NCI-H1105 (cell line): ENCODE measurements around the gene AUTS2.

Experiments used
- DNase-seq: peaks from one replicate; lab custom pipeline; 2025; lab: John Stamatoyannopoulos, UW

Gene AUTS2

GRCh38 chr7:70383066-70383782 lies 784.9 kb downstream of the AUTS2 start:
- DNase-seq: no peak

GRCh38 chr7:70384024-70384423 lies 785.7 kb downstream of the AUTS2 start:
- DNase-seq: no peak

GRCh38 chr7:70384891-70385290 lies 786.6 kb downstream of the AUTS2 start:
- DNase-seq: no peak

DNA sequence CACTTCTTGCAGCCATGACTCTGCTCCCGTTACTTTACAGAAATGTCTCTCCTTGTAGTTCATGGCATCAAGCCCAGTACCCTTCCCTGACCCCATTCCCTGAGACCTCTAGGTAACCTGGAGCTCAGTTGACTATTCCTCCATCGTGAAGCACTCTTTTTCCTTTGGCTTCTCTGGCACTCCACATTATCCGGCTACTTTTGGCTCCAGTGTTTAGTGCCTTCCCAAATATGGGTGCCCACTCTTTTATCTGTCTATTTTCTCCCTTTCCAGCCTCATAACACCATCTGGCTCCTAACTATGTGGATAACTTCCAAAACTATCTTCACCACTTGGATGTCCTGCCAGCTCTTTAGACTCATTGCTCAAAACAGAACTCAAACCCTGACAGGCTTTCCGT lies 788.9 kb downstream of the AUTS2 start:
- no peak for DNase-seq

GRCh38 chr7:70389531-70390151 lies 791.4 kb downstream of the AUTS2 start:
- DNase-seq: no peak

GRCh38 chr7:70390251-70390650 lies 792.0 kb downstream of the AUTS2 start:
- DNase-seq: no peak

- DNase-seq: no peak
Observed at GRCh38 chr7:70392256-70392876, 794.1 kb downstream of the AUTS2 start.

GRCh38 chr7:70392877-70393435 lies 794.7 kb downstream of the AUTS2 start:
- no peak for DNase-seq

- DNase-seq: no peak
Observed at GRCh38 chr7:70393956-70394355, 795.7 kb downstream of the AUTS2 start.

DNA sequence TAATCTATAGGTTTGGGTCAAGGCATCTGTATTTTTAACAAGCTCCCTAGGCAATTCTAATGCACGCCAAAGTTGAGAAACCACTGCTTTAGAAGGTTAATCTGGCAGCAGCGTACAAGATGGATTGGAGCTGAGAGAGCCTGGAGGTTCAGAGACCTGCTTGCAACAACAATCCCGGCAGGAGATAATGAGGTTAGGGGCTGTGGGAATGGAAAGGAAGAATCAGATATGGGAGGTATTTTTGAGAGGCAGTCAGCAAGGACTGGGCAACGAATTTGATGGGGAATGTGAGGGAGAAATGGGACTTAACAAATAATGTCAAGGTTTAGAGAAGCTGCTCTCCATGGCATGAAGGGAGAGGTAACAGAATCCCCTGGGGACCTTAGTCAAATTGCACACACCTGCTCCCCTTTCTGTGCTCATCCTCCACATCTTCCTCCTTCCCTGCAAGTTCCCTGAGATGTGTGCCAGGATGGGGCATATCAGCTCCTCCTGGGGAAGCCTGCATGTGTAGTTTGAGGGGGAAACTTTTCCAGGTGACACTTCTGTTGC lies 802.6 kb downstream of the AUTS2 start:
- DNase-seq: no peak

- DNase-seq: no peak
Observed at GRCh38 chr7:70402069-70402468, 803.8 kb downstream of the AUTS2 start.

DNA sequence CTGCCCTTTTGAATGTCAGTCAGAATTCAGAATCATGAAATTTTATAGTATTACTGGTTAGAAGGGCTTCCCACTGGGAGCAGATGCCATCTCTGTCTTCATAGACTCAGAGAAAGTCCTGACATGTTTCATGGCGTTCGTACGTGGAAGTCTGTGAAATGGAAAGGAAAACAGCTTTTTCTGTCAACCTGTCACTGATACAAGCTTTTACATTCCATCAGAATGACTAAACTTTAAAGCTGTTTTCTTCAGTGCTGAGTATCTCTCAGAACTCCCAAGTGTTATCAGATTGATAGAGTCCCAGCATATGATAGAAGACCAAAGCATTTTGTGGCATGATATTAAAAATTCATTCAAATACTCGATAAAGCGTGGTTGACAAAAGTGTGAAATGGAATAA lies 807.0 kb downstream of the AUTS2 start:
- DNase-seq: no peak

DNA sequence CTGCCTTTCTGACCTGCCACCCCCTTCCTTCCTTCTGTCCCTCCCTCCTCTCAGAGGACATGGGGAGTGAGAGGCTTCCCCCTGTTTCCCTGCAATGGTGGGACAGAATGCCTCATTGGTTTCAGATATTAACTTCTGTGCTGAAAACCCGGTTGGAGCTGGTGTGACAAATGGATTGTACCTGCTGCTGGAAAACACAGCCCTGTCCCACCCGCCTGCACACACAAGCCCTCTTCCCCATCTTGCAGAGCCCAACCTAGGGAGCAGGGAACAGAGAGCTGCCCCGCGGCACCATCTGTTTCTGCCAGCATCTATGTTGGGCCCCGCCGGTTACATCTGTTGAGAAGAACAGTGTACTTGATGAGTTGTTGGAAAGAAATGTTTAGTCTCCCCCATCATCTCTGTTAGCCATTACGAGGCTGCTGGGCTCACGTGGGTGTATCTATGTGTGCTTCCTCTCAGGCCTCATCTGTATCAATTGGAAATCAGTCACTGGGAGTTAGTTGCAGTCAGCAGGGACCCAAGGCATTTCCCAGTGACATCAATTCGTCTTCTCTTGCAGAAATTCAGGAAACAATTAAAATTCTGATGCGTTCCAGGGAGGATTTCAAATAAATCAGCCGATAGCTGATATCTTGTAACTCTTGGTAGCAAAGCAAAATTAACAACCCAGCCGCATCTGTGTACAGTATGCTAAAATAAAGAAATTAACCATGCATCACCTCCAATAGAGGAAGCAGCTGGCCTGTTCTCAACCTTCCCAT lies 808.1 kb downstream of the AUTS2 start:
- DNase-seq: no peak

DNA sequence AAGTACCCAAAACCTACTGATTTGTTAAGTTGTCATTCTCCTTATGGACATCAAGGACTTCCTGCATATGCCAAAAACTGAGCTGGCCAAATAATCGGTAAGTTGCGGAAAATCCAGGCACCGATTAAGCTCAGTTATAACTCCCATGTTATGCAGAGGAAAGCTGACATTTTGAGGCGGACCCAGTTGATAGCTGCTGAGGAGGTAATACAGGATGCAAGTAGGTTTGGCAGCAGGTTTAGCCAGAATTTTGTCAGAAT lies 808.6 kb downstream of the AUTS2 start:
- no peak for DNase-seq

DNA sequence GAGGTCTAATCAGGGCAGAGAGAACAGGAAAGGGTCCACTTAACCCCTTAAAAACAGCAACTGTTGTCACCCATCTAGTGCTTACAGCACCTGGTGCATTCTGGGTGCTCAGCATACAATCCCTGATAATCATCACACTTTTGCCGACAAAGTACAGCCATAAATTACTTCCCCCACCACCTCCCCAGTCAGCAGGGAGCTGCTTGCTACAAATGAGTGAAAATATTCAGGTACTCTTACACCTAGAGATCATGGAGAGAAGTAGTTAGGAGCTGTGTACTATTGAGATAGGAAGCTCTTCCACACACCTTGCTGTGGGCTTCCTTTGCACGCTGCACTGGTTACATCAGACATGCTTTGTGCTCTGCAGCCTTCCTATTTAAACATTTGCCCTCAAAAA lies 810.2 kb downstream of the AUTS2 start:
- DNase-seq: no peak

DNA sequence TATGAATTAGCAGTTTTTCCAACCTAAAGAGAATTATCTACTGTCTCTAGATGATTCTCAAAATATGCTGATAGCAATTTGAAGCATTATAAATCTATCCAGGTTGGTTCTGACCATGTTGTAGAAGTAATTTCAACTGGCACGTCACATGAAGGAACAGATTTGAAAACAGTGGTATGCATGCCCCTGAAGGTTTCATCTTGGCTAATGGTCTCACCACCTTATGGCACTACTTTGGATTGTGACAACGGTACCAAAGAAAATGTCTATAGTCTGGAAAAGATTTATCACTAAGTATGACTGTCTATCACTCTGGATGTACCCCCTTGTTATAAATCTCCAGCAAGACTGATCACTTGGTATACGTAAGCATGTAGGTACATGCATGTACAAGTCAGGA lies 810.6 kb downstream of the AUTS2 start:
- DNase-seq: no peak

DNA sequence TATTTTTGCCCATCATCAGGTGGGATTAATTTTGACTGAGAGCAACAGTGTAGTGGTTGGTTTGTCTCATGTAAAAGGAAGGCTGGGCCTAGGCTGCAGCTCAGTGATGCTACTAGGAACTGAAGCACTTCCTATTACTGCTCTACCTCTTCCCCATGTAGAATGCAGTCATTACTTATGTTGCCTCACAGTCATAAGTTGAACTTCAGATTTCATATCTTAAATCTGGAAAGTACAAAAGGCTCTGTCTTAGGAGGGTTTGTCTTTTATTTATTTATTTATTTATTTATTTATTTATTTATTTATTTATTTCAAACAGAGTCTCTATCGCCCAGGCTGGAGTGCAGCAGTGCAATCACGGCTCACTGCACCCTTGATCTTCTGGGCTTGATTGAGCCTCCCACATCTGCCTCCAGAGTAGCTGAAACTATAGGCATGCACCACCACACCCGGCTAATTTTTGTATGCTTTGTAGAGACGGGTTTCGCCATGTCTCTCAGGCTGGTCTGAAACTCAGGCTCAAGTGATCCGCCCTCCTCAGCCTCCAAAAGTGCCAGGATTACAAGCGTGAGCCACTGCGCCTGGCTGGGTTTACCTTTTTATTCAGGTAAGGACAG lies 812.0 kb downstream of the AUTS2 start:
- no peak for DNase-seq

- no peak for DNase-seq
Observed at GRCh38 chr7:70414368-70414767, 816.1 kb downstream of the AUTS2 start.

DNA sequence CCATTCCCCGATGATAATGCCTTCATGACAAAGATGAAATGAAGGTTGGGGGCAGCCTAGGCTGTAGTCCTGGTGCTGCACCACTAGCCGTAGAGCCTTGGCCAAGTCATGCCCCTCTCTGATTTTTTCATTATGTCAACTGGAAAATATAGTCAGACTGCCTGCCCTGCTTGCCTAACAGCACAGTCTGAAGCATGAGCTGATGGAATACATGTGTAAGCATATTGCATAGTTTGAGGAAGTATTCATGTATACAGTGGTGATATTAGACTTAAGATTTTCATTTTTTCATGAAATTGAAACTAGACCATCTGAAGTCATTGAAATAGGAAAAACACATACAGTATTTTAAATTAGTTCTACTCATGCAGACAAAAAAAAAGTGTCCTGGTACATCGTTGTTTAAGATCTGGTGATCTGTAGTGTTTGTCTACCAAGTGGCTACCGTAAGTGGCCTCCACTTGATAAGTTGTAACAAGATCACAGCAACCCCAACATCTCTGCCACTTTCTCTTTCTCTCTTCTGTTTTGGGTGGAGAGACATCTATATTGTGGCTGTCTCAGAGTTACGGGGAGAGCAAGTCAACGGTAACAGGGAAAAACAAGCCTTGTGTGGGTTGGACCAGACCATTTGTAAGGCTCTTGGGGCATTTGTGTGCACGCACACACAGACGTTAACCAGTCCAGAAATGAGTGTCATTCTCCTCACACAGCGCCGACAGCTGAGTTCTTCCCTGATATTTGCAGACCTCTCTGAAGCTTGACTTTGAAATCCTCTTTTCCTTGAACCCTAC lies 817.1 kb downstream of the AUTS2 start:
- no peak for DNase-seq

DNA sequence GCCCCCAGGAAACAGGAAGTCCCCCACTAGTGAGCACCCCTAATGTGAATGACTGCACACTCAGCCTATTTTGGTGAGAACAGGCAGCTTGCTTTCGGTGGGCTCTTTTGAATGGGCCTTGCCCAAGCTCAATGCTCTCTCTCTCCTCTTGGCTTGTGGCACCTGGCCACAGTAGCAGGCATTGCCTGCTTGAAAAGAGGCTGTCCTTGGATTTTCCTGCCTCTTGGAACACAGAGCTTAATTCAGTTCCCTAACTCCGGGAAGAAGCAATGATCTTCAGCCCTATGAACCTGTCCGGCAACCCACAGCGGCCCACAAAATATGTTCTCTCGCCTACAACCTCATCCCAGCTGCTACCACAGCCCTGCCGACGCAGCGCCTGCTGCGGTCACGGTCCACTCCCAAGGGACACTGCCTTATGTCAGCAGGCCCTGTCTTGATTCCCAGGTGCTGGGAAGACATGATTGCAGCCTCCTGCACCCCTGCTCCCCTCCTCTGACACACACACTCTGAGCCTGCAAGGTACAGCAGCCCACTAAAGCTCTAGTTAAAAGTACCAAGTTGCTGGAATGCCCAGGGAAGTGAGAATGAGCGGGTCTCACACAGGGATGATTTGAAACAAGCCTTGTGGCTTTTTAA lies 818.2 kb downstream of the AUTS2 start:
- DNase-seq: no peak
